ENCODE results near the gene MANEAL. TPM values are rescaled to one million over a fixed set of nuclear protein-coding genes. Genes with fewer than 3 reads are reported as not detected.

Gene MANEAL
- total and polyA plus RNA-seq, 2 of the 13 experiments (the other 11 are each of a cell fraction or from before 2014, with no cell fraction given) = 20.8 to 26.4 TPM

- no peak for TF ChIP-seq ZNF10 (CRISPR knock-in tag; IDR thresholded peaks at IDR 0.05; ENCODE audit: borderline replicate concordance, low read depth)
- peak; percentile 92; the same call in 1 of the 2 replicates for TF ChIP-seq REL (CRISPR knock-in tag; conservative IDR thresholded peaks at IDR 0.05)
- TF ChIP-seq ZNF20 (CRISPR knock-in tag; IDR thresholded peaks at IDR 0.05) = peak; percentile 96
- TF ChIP-seq, protein P1, sequence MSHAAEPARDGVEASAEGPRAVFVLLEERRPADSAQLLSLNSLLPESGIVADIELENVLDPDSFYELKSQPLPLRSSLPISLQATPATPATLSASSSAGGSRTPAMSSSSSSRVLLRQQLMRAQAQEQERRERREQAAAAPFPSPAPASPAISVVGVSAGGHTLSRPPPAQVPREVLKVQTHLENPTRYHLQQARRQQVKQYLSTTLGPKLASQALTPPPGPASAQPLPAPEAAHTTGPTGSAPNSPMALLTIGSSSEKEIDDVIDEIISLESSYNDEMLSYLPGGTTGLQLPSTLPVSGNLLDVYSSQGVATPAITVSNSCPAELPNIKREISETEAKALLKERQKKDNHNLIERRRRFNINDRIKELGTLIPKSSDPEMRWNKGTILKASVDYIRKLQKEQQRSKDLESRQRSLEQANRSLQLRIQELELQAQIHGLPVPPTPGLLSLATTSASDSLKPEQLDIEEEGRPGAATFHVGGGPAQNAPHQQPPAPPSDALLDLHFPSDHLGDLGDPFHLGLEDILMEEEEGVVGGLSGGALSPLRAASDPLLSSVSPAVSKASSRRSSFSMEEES (CRISPR knock-in tag; IDR thresholded peaks at IDR 0.05) = peak; percentile 98
- peak; percentile 99 for TF ChIP-seq WIZ (CRISPR knock-in tag; IDR thresholded peaks at IDR 0.05)
- TF ChIP-seq ZNF788 (CRISPR knock-in tag; IDR thresholded peaks at IDR 0.05; ENCODE audit: borderline replicate concordance) = peak; percentile 91
- peak; percentile 92 for TF ChIP-seq ZNF605 (CRISPR knock-in tag; IDR thresholded peaks at IDR 0.05)
- TF ChIP-seq ZUFSP (CRISPR knock-in tag; IDR thresholded peaks at IDR 0.05; ENCODE audit: borderline replicate concordance) = 0 out of 2 replicates have a peak, but pooled peaks have one; percentile 81
- peak; percentile 96; the same call in 1 of the 2 replicates for TF ChIP-seq NCOA5 (CRISPR knock-in tag; IDR thresholded peaks at IDR 0.05)
- peak; percentile 94 for TF ChIP-seq ZNF343 (CRISPR knock-in tag; IDR thresholded peaks at IDR 0.05)
- TF ChIP-seq RARG (CRISPR knock-in tag; IDR thresholded peaks at IDR 0.05; ENCODE audit: low read depth) = peak; percentile 78; the same call in 1 of the 2 replicates
- TF ChIP-seq, protein P2, sequence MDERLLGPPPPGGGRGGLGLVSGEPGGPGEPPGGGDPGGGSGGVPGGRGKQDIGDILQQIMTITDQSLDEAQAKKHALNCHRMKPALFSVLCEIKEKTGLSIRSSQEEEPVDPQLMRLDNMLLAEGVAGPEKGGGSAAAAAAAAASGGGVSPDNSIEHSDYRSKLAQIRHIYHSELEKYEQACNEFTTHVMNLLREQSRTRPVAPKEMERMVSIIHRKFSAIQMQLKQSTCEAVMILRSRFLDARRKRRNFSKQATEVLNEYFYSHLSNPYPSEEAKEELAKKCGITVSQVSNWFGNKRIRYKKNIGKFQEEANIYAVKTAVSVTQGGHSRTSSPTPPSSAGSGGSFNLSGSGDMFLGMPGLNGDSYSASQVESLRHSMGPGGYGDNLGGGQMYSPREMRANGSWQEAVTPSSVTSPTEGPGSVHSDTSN (CRISPR knock-in tag; IDR thresholded peaks at IDR 0.05) = peak; percentile 49; the same call in 1 of the 2 replicates
- peak; percentile 98 for TF ChIP-seq SALL2 (CRISPR knock-in tag; IDR thresholded peaks at IDR 0.05)
- TF ChIP-seq ATF7 (IDR thresholded peaks at IDR 0.05) = no peak
- TF ChIP-seq ATF7 (CRISPR knock-in tag; IDR thresholded peaks at IDR 0.05) = 0 out of 2 replicates have a peak, but pooled peaks have one; percentile 49
- TF ChIP-seq ZNF292 (CRISPR knock-in tag; IDR thresholded peaks at IDR 0.05; ENCODE audit: borderline replicate concordance, low read depth) = peak; percentile 35; the same call in 1 of the 2 replicates
- TF ChIP-seq, protein P3, sequence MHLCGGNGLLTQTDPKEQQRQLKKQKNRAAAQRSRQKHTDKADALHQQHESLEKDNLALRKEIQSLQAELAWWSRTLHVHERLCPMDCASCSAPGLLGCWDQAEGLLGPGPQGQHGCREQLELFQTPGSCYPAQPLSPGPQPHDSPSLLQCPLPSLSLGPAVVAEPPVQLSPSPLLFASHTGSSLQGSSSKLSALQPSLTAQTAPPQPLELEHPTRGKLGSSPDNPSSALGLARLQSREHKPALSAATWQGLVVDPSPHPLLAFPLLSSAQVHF (CRISPR knock-in tag; IDR thresholded peaks at IDR 0.05) = peak; percentile 99
- no peak for TF ChIP-seq CBX1 (IDR thresholded peaks at IDR 0.05; ENCODE audit: low read depth)
- TF ChIP-seq ZNF414 (CRISPR knock-in tag; IDR thresholded peaks at IDR 0.05) = peak; percentile 99
- TF ChIP-seq, protein P4, sequence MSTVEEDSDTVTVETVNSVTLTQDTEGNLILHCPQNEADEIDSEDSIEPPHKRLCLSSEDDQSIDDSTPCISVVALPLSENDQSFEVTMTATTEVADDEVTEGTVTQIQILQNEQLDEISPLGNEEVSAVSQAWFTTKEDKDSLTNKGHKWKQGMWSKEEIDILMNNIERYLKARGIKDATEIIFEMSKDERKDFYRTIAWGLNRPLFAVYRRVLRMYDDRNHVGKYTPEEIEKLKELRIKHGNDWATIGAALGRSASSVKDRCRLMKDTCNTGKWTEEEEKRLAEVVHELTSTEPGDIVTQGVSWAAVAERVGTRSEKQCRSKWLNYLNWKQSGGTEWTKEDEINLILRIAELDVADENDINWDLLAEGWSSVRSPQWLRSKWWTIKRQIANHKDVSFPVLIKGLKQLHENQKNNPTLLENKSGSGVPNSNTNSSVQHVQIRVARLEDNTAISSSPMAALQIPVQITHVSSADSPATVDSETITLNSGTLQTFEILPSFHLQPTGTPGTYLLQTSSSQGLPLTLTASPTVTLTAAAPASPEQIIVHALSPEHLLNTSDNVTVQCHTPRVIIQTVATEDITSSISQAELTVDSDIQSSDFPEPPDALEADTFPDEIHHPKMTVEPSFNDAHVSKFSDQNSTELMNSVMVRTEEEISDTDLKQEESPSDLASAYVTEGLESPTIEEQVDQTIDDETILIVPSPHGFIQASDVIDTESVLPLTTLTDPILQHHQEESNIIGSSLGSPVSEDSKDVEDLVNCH (CRISPR knock-in tag; IDR thresholded peaks at IDR 0.05) = no peak; the same call in 1 of the 2 replicates
- TF ChIP-seq MTA1 (CRISPR knock-in tag; IDR thresholded peaks at IDR 0.05; ENCODE audit: borderline replicate concordance) = 0 out of 2 replicates have a peak, but pooled peaks have one; percentile 33
Measured at GRCh38 chr1:37764414-37764825, 29.2 kb upstream of the MANEAL start (continued).

Measured in HepG2 (cell line).